ENCODE data around the gene CTSO.

DNA sequence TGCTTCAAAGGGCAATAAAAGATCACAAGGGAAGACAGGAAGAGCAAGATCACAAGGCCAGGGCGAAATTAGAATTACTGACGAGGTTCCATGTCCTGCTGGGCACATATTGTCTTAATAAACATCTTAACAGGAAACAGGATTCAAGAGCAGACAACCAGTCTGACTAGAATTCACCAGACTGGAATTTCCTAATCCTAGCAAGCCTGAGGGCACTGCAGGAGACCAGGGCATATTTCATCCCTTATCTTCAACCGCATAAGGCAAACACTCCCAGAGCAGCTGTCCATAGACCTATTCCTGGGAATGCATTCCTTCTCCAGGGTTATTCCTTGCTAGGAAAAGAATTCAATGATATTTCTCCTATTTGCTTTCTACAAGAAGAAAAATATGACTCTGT is 62.6 kb downstream of the CTSO start:
- TF ChIP-seq CTCF (IDR thresholded peaks at IDR 0.05 in 8 of 11, conservative IDR thresholded peaks at IDR 0.05 in 3 of 11) (no peak), POLR2A (IDR thresholded peaks at IDR 0.05) (no peak), POLR2AphosphoS5 (IDR thresholded peaks at IDR 0.05) (no peak)
